Hepatocyte (in vitro differentiated cells): ENCODE results near the gene HMGB4. TPM values are rescaled to one million over a fixed set of nuclear protein-coding genes. Genes with fewer than 3 reads are reported as not detected.
A peak's percentile ranks its signal among the peaks of the same experiment; 100 is the strongest.

Experiments used
- DNase-seq: peaks from one replicate; pipeline ENCODE4 v3.0.0-alpha.2; 2016; ENCODE audit warnings: low spot score
- H2AFZ ChIP-seq: fragments of 200-600 bp; sonication (generic); 2 replicates; pipeline ENCODE4 v1.6.0; 2016; ENCODE audit warnings: antibody characterized with exemption, mild to moderate bottlenecking
- H3K27ac ChIP-seq: fragments of 200-600 bp; sonication (generic); 2 replicates; pipeline ENCODE4 v1.5.1; 2016; ENCODE audit warnings: mild to moderate bottlenecking
- H3K27me3 ChIP-seq: fragments of 200-600 bp; sonication (generic); 2 replicates; pipeline ENCODE4 v1.6.1; 2016
- H3K36me3 ChIP-seq: fragments of 200-600 bp; sonication (generic); replicated peaks from 2 replicates; pipeline ENCODE4 v1.5.1; 2016; ENCODE audit warnings: low read depth; ENCODE audit not compliant: insufficient read depth
- H3K4me1 ChIP-seq: fragments of 200-600 bp; sonication (generic); 2 replicates; pipeline ENCODE4 v1.5.1; 2016; ENCODE audit warnings: mild to moderate bottlenecking, moderate library complexity; ENCODE audit not compliant: insufficient read depth
- H3K4me2 ChIP-seq: fragments of 200-600 bp; sonication (generic); 2 replicates; pipeline ENCODE4 v1.6.0; 2016
- H3K4me3 ChIP-seq: fragments of 200-600 bp; sonication (generic); 2 replicates; pipeline ENCODE4 v1.5.1; 2016; ENCODE audit warnings: mild to moderate bottlenecking
- H3K79me2 ChIP-seq: fragments of 200-600 bp; sonication (generic); 2 replicates; pipeline ENCODE4 v1.6.0; 2017; ENCODE audit warnings: mild to moderate bottlenecking
- H3K9me2 ChIP-seq: fragments of 200-600 bp; sonication (generic); replicated peaks from 2 replicates; pipeline ENCODE4 v1.6.0; 2017; ENCODE audit warnings: mild to moderate bottlenecking; ENCODE audit not compliant: insufficient read depth
- H3K9me3 ChIP-seq: fragments of 200-600 bp; sonication (generic); 2 replicates; pipeline ENCODE4 v1.5.1; 2016; ENCODE audit warnings: low read depth, mild to moderate bottlenecking
- H4K20me1 ChIP-seq: fragments of 200-600 bp; sonication (generic); 2 replicates; pipeline ENCODE4 v1.6.0; 2016; ENCODE audit warnings: mild to moderate bottlenecking; ENCODE audit not compliant: insufficient read depth, poor library complexity, severe bottlenecking
- CTCF ChIP-seq: fragments of 200-600 bp; sonication (generic); IDR thresholded peaks from 2 replicates; pipeline ENCODE4 v1.5.1; 2016; ENCODE audit warnings: antibody characterized with exemption, mild to moderate bottlenecking; ENCODE audit not compliant: poor library complexity
- EZH2 ChIP-seq: fragments of 200-600 bp; sonication (generic); IDR thresholded peaks from 2 replicates; pipeline ENCODE4 v1.6.1; 2016; ENCODE audit warnings: antibody characterized with exemption, mild to moderate bottlenecking, borderline replicate concordance
- EZH2phosphoT487 ChIP-seq: fragments of 200-600 bp; sonication (generic); IDR thresholded peaks from one replicate; pipeline ENCODE4 v1.6.1; 2018; ENCODE audit warnings: antibody characterized with exemption, mild to moderate bottlenecking, low read depth, moderate library complexity; ENCODE audit not compliant: unreplicated experiment, severe bottlenecking
- WGBS: methylation state at CpG from one replicate; pipeline ENCODE4 v1.1.6; 2016; ENCODE audit warnings: low lambda C conversion rate; ENCODE audit errors: missing lambda C conversion rate; 5-methylcytosine and 5-hydroxymethylcytosine counted together
- polyA plus RNA-seq: library from polyadenylated mRNA; unstranded; fragments of >200 nt; fragmentation: Nextera tagmentation; extraction: Ambion mirVana; gene quantifications from 2 replicates; pipeline ENCODE4 v1.2.1, GENCODE V29; 2016
- total RNA-seq: library from RNA; depleted of rRNA; stranded (reverse); fragments of >200 nt; gene quantifications from 2 replicates; pipeline ENCODE4 v1.2.3, GENCODE V29; 2014

HMGB4 gene
- total and polyA plus RNA-seq, 2 experiments from 2014 or later = not detected

- H3K9me3 ChIP-seq = no peaks in the 10 kb centered on the region
- no peaks in the 10 kb centered on the region for H3K4me1 ChIP-seq
- H4K20me1 ChIP-seq = no peaks in the 10 kb centered on the region
- no peak overlapping the region for H3K4me2 ChIP-seq
- WGBS = 100% methylated on average over 4 of the region's 4 CpGs
- H2AFZ ChIP-seq = no peak overlapping the region
- no peaks in the 10 kb centered on the region for H3K9me2 ChIP-seq
- H3K36me3 ChIP-seq = no peaks in the 10 kb centered on the region
- H3K79me2 ChIP-seq = no peaks in the 10 kb centered on the region
- H3K27me3 ChIP-seq = peaks cover 9% of the 10 kb centered on the region
- no peak overlapping the region for H3K4me3 ChIP-seq
- H3K27ac ChIP-seq = no peak overlapping the region
- no peak for DNase-seq
- no peak for TF ChIP-seq EZH2
- TF ChIP-seq CTCF = no peak
- no peak for TF ChIP-seq EZH2phosphoT487
Measured at GRCh38 chr1:33836911-33837310, 27.0 kb upstream of the HMGB4 start.

- Histone ChIP-seq H3K79me2 (no peaks in the 10 kb centered on the region), H3K9me2 (no peaks in the 10 kb centered on the region), H2AFZ (no peak overlapping the region), H3K27ac (no peak overlapping the region), H3K36me3 (no peaks in the 10 kb centered on the region), H3K9me3 (no peaks in the 10 kb centered on the region), H3K4me2 (no peak overlapping the region), H4K20me1 (no peaks in the 10 kb centered on the region), H3K4me1 (no peaks in the 10 kb centered on the region), H3K27me3 (peaks cover 9% of the 10 kb centered on the region), H3K4me3 (no peak overlapping the region)
- WGBS = 82% methylated on average over 3 of the region's 3 CpGs
- no peak for TF ChIP-seq CTCF
- TF ChIP-seq EZH2phosphoT487 = no peak
- TF ChIP-seq EZH2 = no peak
- DNase-seq = no peak
Measured at GRCh38 chr1:33837635-33838034, 26.2 kb upstream of the HMGB4 start.

- Histone ChIP-seq H3K4me2 (no peak overlapping the region), H3K27me3 (peaks cover 9% of the 10 kb centered on the region), H4K20me1 (no peaks in the 10 kb centered on the region), H3K27ac (no peak overlapping the region), H3K4me1 (no peaks in the 10 kb centered on the region), H3K36me3 (no peaks in the 10 kb centered on the region), H3K9me3 (no peaks in the 10 kb centered on the region), H2AFZ (no peak overlapping the region), H3K79me2 (no peaks in the 10 kb centered on the region), H3K4me3 (no peak overlapping the region), H3K9me2 (no peaks in the 10 kb centered on the region)
- 58% methylated on average over 1 of the region's 1 CpG for WGBS
- no peak for DNase-seq
- TF ChIP-seq EZH2phosphoT487 (no peak), EZH2 (no peak), CTCF (no peak)
Measured at GRCh38 chr1:33841494-33841893, 22.4 kb upstream of the HMGB4 start.

- WGBS = 92% methylated on average over 5 of the region's 5 CpGs
- H3K4me1 ChIP-seq = no peaks in the 10 kb centered on the region
- no peaks in the 10 kb centered on the region for H3K36me3 ChIP-seq
- H3K79me2 ChIP-seq = no peaks in the 10 kb centered on the region
- TF ChIP-seq CTCF = peak; percentile 14
- TF ChIP-seq EZH2 = no peak
- no peak overlapping the region for H3K27ac ChIP-seq
- peaks cover 9% of the 10 kb centered on the region for H3K27me3 ChIP-seq
- DNase-seq = no peak
- no peaks in the 10 kb centered on the region for H3K9me3 ChIP-seq
- no peaks in the 10 kb centered on the region for H3K9me2 ChIP-seq
- H3K4me3 ChIP-seq = no peak overlapping the region
- H2AFZ ChIP-seq = no peak overlapping the region
- H3K4me2 ChIP-seq = no peak overlapping the region
- H4K20me1 ChIP-seq = no peaks in the 10 kb centered on the region
Measured at GRCh38 chr1:33842348-33842747, 21.5 kb upstream of the HMGB4 start.
